HG02678 (cell line): Measurements from ENCODE around the gene ANKRD39.
A peak's percentile ranks its signal among the peaks of the same experiment; 100 is the strongest.
"Not testable (repeated sequence)": the region's sequence is repeated elsewhere in the genome, so short reads cannot be mapped to it uniquely, and the experiment has no call there.

Experiments used
- ATAC-seq: cut with Tn5 transposase; IDR thresholded peaks from one replicate; pipeline ENCODE4 v1.9.1; 2021; ENCODE audit warnings: mild to moderate bottlenecking, moderate library complexity; ENCODE audit not compliant: unreplicated experiment

The ANKRD39 gene

GRCh38 chr2:96815326-96816126 lies 42.3 kb downstream of the ANKRD39 start:
- no peak for ATAC-seq

GRCh38 chr2:96813656-96814055 lies 44.2 kb downstream of the ANKRD39 start:
- ATAC-seq, result no peak

- ATAC-seq, result no peak
These were observed 45.9 kb downstream of the ANKRD39 start for GRCh38 chr2:96811917-96812316.

GRCh38 chr2:96810783-96811192 lies 47.0 kb downstream of the ANKRD39 start:
- ATAC-seq, result no peak

- no peak for ATAC-seq
These were observed 47.6 kb downstream of the ANKRD39 start for GRCh38 chr2:96809951-96810782.

- ATAC-seq, result no peak
These were observed 48.5 kb downstream of the ANKRD39 start for GRCh38 chr2:96809216-96809882.

- no peak for ATAC-seq
These were observed 49.5 kb downstream of the ANKRD39 start for GRCh38 chr2:96808176-96808837.

- ATAC-seq, result no peak
These were observed 50.7 kb downstream of the ANKRD39 start for GRCh38 chr2:96807127-96807471.

- ATAC-seq, result peak; percentile 55
These were observed 51.2 kb downstream of the ANKRD39 start for GRCh38 chr2:96806468-96807126.

- ATAC-seq, result not testable (repeated sequence)
These were observed 51.9 kb downstream of the ANKRD39 start for GRCh38 chr2:96805946-96806345.

- no peak for ATAC-seq
These were observed 52.8 kb downstream of the ANKRD39 start for GRCh38 chr2:96804986-96805385.

GRCh38 chr2:96802721-96803120 lies 55.1 kb downstream of the ANKRD39 start:
- ATAC-seq, result no peak

GRCh38 chr2:96801786-96802595 lies 55.8 kb downstream of the ANKRD39 start:
- no peak for ATAC-seq

GRCh38 chr2:96801005-96801785 lies 56.6 kb downstream of the ANKRD39 start:
- peak; percentile 87 for ATAC-seq

GRCh38 chr2:96800061-96801004 lies 57.5 kb downstream of the ANKRD39 start:
- ATAC-seq, result no peak

GRCh38 chr2:96799623-96799935 lies 58.2 kb downstream of the ANKRD39 start:
- ATAC-seq, result no peak

- ATAC-seq, result no peak
These were observed 58.8 kb downstream of the ANKRD39 start for GRCh38 chr2:96798733-96799622.
